GM04503 (cell line): ENCODE results near the gene STRN4.
A peak's percentile ranks its signal among the peaks of the same experiment; 100 is the strongest.

Source experiments
- DNase-seq: peaks from one replicate; pipeline ENCODE4 v3.0.0-alpha.2; 2012; ENCODE audit warnings: low read depth

Gene STRN4

DNA sequence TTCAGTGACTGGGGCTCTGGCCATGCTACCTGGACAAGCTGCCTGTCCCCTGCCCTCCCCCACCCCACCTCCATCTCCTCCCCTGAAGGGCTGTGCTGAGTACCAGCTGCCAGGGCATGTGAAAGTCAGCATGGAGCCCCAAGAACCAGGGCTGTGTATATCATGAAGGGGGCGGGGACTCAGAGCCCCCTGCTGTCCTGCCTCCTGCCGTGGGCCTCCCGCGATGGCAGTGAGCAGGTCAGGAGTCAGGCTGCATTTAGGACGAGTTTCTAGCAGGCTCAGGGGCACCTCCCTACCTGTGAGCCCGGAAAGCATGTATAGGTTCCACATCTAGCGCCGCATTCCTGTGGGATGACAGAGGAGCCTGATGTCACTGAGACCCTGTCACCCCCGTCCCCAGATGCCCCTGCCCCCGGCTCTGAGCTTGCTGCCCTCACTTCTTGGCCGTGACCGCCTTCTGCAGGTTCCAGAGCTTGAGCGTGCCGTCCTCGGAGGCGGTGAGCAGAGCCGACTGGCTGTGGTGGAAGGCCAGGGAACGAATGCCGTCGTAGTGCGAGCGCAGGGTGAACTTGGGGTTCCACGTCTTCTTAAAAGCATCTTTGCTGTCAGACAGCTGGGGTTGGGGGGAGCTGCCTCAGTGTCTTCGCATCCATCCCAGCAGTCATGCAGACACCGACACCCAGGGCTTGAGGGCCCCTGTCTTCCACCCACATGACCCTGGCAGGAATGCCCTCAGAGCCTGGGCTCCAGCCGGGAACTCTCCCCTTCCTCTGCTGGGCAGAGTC lies 21.0 kb downstream of the STRN4 start:
- DNase-seq: no peak

- no peak for DNase-seq
These were observed 21.8 kb downstream of the STRN4 start for GRCh38 chr19:46724468-46724867.

DNA sequence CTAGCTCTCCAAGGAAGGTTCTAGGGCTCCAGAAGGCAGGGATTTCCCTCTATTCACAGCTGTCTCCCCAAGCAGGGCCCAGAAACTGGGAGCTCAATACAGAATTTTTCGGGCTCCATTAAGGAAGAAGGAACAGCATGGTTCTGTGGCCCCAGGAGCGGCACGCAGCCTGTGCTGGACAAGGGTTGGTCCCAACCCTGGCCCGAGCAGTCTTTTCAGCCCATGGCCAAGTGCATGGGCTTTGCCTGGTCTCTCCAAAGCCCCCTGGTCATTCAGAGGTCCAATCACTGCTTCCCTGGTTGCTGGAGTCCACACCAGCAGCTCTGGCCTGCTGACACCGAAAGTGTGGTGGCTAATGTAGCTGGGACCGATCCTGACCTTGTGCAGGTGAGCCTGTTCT lies 22.8 kb downstream of the STRN4 start:
- DNase-seq: no peak

DNA sequence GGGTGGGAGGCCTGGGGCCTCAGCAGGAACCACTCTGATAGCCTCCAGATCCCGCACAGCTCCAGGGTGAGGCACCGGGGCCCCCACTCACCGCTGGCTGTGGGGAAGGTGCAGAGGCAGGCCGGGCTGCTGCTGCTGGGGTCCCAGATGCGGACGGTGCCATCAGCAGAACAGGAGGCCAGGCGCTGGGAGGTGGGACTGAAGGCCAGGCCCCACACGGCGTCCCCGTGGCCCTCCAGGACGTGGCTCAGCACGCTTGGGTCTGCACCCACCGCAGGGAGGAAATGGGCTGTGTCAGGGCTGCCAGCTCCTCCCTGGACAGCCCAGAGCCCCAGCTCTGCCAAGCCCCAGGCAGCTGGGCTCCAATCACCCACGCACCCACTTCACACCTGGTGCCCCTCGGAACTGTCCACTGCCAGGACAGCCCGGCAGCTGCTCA lies 23.2 kb downstream of the STRN4 start:
- no peak for DNase-seq

- DNase-seq: no peak
These were observed 23.7 kb downstream of the STRN4 start for GRCh38 chr19:46722421-46723022.

DNA sequence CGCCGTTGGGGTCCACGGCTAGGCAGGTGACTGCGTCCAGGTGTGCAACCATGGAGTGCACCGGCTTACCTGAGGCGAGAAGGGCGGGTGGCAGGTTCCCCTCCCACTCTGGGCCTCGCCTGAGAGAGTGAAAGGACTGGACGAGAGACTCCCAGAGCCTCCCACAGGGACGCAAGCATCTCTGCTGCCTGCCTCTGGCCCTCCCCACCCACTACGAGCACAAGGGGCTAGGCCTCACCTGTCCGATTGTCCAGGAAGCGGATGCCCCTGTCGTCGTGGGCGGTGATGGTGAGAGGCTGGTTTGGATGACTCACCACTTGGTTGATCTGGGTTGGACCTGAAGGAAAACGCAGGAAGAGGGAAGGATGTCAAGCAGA lies 24.3 kb downstream of the STRN4 start:
- no peak for DNase-seq

GRCh38 chr19:46721269-46722003 lies 24.8 kb downstream of the STRN4 start:
- no peak for DNase-seq

- no peak for DNase-seq
These were observed 25.6 kb downstream of the STRN4 start for GRCh38 chr19:46720503-46721239.

DNA sequence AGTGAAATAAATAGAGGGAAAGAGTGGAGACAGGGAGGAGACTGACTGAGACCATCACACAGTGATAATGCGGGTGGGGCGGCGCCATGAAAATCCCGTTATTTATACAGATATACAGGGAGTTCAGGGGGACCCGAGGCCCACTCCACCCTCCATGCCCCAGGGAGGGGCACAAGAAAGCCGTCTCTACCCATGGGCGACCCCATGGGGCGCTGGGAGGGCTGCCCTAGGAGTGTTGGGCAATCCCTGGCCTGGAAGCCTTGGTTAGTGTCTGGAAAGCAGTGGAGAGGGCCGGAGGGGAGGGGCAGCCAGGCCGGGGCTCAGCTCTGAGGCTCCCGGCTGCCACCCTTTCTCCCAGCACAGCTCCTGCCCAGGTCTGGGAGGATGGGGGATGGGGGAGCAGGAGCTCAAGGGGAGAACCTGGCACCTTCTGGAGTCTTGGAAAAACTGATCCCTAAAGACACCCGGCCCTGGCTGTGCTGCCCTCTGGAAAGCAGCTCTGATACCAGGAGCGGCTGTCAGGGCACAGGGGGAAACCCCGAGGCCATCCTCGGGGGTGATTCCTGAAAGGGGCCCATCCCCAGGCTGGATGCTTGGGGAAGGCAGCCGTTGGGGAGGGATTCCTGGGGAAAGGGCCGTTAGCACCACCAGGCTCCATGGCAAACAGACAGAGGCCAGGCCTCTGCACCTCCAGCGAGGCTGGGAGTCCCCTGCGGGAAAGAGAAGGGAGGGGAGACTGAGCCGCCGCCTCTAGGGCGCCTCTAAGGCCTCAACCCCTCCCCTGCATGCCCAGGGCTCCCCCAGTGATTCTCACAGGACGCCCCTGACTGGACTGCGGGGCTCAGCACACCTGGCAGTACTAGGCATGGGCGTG lies 26.4 kb downstream of the STRN4 start:
- no peak for DNase-seq

- DNase-seq: no peak
These were observed 27.2 kb downstream of the STRN4 start for GRCh38 chr19:46718934-46719622.

DNA sequence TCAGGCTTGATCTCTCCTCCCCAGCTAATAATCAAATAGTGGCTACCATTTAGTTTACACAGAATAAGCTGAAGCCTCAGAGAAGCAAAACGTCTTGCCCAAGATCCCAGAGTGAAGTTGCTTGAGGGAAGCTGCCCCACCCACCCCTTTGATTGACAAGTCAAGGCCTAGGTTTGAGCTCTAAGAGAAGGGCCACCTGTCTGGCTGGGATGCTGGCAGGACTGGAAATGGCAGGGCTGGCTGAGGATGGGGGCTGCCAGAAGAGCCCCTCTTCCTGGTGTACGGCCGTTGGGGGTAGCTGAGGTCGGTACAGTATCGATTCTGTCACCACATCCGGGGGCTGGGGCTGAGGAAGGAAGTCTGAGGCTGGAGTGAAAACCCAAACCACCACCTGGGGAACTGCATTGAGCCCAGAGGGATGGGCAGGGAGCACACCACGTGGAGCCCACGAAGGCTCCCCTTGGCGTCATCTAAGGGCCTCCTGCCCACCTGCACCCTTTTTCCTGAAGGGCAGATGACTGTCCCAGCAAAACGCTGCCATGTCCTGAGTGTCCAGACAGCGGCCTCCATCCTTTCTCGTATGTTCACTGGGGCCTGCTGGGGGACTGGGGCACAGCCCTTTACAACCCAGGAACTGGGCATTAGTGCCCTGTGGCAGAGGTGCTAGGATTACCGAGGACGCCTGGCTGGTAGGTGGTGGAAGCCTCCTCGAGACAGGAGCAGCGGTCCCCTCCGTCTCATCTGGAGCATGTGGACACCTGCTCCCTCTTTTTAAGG lies 27.9 kb downstream of the STRN4 start:
- DNase-seq: no peak

DNA sequence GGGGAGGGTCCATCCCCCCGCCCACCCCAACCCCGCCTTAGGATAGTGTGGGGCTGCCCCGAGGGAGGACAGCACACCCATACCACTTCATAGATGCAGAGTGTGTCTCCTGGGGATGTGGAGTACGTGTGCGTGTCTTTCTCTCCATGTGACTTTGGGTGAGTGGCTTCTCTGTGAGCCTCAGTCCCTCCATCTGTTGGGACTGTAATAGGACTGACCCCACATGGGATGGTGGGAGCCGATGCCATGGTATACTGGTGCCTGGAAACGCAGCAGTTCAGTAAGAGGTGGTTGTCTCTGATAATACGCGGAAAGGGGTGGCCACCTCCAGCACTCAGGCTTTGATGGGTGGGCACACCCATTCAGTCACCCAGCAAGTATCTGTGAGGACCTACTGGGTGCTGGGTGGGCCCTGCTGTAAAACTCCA lies 28.5 kb downstream of the STRN4 start:
- DNase-seq: no peak

DNA sequence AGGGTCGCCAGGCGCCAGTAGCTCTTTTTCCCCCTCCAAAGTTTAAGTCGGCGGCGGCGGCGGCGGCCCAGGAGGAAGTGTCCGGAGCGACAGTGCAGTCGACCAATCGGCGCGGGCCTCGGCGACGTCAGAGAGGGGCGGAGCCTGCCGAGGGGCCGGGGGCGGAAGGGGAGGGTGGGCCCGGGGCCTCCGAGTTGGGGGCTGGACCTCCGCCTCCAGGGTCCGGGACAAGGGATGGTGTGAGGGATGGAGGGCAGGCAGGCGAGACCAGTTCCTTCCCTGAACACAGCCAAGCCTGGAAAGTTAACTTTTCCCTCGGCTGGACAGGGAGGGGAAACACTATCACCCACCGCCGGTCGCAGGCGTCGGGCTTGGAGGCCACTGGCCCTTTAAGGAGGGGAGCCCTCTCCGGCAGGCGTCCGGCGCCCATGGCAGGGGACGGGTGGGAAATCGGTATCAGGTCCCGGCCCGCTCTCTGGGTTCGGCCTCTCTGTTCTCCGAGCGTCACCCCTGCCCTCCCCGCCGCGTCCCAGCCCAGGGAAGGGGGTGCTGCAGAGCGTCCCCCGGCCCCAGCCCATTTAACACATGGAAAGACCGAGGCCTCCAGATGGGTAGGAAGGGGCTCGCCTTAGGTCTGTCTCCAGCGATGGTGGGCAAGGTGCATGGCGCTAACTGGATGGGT lies 29.1 kb downstream of the STRN4 start, which contains the start of gene PRKD2:
Gene PRKD2, minus strand, starts transcription at position 81 of the 682 bp plus-strand sequence. CDS start 744 bp downstream, outside the sequence.
- peak; percentile 24 for DNase-seq

GRCh38 chr19:46716672-46717033 lies 29.6 kb downstream of the STRN4 start:
- no peak for DNase-seq

GRCh38 chr19:46715975-46716671 lies 30.1 kb downstream of the STRN4 start:
- DNase-seq: no peak

DNA sequence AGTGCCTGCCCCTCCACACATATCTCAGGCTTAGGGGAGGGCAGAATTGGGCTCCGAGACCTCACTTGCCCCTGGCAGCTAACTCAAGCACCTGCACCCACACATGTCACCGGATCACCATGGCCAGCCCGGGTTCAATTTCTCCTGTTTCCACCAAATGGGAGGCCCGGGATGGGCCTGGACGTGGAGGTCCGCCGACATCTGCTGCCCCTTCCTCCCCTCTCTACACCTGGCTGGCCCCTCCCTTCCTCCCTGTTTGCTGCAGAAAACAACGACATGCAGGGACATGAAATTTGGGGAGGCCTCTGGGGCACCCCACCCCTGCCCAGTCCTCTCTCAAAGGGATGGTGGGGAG lies 30.7 kb downstream of the STRN4 start:
- DNase-seq: no peak

- no peak for DNase-seq
These were observed 31.7 kb downstream of the STRN4 start for GRCh38 chr19:46714444-46715106.

GRCh38 chr19:46713781-46714443 lies 32.3 kb downstream of the STRN4 start:
- DNase-seq: peak; percentile 47
